Esophagus squamous epithelium (tissue), 5 donors: Measurements from ENCODE around the gene FOXD2. TPM values are rescaled to one million over a fixed set of nuclear protein-coding genes. Genes with fewer than 3 reads are reported as not detected.

ENCODE experiments used
- DNase-seq: peaks from one replicate; lab custom pipeline; 2025; lab: John Stamatoyannopoulos, UW
- H3K27ac ChIP-seq, 4 donors: fragments of 200-600 bp; sonication (generic); one replicate each; pipeline ENCODE4 v1.5.1; 2016 to 2019; ENCODE audit warnings: mild to moderate bottlenecking in 1 of 4
- H3K27me3 ChIP-seq, 4 donors: fragments of 200-600 bp; sonication (generic); 1 replicate in 3 of 4; 2 replicates in 1 of 4; pipeline versions ENCODE4 v1.5.1 to v1.6.0; 2017 to 2021; ENCODE audit warnings: antibody characterized with exemption in 1 of 4
- H3K36me3 ChIP-seq, 3 donors: fragments of 200-600 bp; sonication (generic); one replicate each; pipeline ENCODE4 v1.5.1; 2016 to 2019
- H3K4me1 ChIP-seq, 3 donors: fragments of 200-600 bp; sonication (generic); one replicate each; pipeline ENCODE4 v1.5.1; 2017 to 2019
- H3K4me3 ChIP-seq, 4 donors: fragments of 200-600 bp; sonication (generic); 1 replicate in 3 of 4; 2 replicates in 1 of 4; pipeline ENCODE4 v1.5.1; 2016 to 2019; ENCODE audit warnings: mild to moderate bottlenecking in 2 of 4, moderate library complexity in 1 of 4
- H3K9me3 ChIP-seq, 3 donors: fragments of 200-600 bp; sonication (generic); one replicate each; pipeline ENCODE4 v1.5.1; 2016 to 2019
- CTCF ChIP-seq, 6 experiments: fragments of 450-650 bp in 4 of 6; fragments of 200-600 bp in 2 of 6; sonication (generic) in 2 of 6; IDR thresholded peaks; one replicate each; pipeline ENCODE4 v1.5.1; 2016 to 2019; ENCODE audit warnings: antibody characterized with exemption in 6 of 6, mild to moderate bottlenecking in 4 of 6, moderate library complexity in 4 of 6
- POLR2A ChIP-seq, 4 donors: fragments of 450-650 bp; IDR thresholded peaks; one replicate each; pipeline ENCODE4 v1.6.1; 2017; ENCODE audit warnings: antibody characterized with exemption in 4 of 4, mild to moderate bottlenecking in 4 of 4, moderate library complexity in 3 of 4
- WGBS, 2 donors: methylation state at CpG; one replicate each; pipeline ENCODE4 v1.1.5; 2018; 5-methylcytosine and 5-hydroxymethylcytosine counted together
- intact Hi-C: fragments of 100-400 bp; cut with DNase I; formaldehyde crosslinking; loops from one replicate; pipeline ENCODE4 v1.15.0; 2022
- total RNA-seq, 4 donors: library from RNA; depleted of rRNA; stranded (reverse); fragments of >200 nt; gene quantifications; one replicate each; pipeline ENCODE4 v1.1.0, GENCODE V29; 2016
- donor health status: DM: yes; HTN: yes; CAD: no.

Gene FOXD2
- total RNA-seq, 4 donors from 2014 or later = under 0.01 TPM; not detected in 3

DNA sequence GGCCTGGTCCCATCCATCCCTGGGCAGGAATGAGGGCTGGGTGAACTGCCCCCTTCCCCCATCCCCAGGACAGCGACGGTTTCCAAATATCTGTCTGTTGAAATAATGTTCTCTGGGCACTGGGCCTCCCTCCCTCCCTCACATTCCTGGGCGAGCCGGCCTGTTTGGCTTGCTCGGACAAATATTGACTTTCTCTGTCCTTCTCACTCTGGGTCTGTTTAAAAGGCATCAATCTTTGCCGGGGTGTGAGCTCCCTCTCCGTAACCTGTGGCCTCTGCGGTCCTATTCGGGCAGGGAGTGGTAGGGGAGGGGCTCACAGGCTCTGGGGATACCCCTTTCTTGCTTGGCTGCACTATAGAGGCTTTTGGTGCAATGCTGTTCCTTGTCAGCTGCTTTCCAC is 40.2 kb downstream of the FOXD2 start:
- TF ChIP-seq CTCF (IDR thresholded peaks at IDR 0.05) (no peak), POLR2A (IDR thresholded peaks at IDR 0.05) (no peak)
- Histone ChIP-seq H3K27ac (peak overlapping the region in 1 of 4 donors; percentile 3), H3K36me3 (no peaks in the 10 kb centered on the region), H3K9me3 (no peaks in the 10 kb centered on the region), H3K4me1 (peaks cover 0 to 11% (median 0%) of the 10 kb centered on the region in 3 donors), H3K27me3 (peaks cover 0 to 31% (median 0%) of the 10 kb centered on the region in 4 donors), H3K4me3 (no peak overlapping the region)
- 13 to 14% methylated on average over 5 to 9 of the region's 9 CpGs for WGBS, 2 donors
- no peak for DNase-seq
- intact Hi-C loops = no loop called here

DNA sequence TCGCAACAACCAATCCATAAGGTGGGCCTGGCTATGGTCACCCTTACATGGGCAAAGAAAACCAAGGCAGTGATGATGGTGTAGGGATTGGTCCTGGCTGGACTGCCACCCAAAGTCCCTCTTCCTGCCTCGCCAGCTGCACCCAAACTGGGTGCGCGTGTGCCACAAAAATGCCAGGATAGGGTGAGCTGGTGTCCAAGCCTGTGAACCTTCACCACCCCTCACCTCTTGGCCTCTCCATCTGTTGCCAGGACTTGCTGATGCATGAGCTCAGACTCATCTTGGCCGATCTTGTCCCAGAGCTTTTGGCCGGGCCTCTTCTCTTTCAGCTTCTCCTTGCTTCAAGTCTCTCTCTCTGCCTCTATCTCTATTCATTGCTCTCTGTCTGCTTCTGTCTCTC is 41.8 kb downstream of the FOXD2 start:
- H3K36me3 ChIP-seq = no peaks in the 10 kb centered on the region
- whole genome bisulfite sequencing, 2 donors = 74 to 86% methylated on average over 5 to 6 of the region's 6 CpGs
- peaks cover 0 to 11% (median 0%) of the 10 kb centered on the region in 3 donors for H3K4me1 ChIP-seq
- intact Hi-C loops = no loop called here
- peaks cover 0 to 34% (median 0%) of the 10 kb centered on the region in 4 donors for H3K27me3 ChIP-seq
- no peak for TF ChIP-seq POLR2A (IDR thresholded peaks at IDR 0.05)
- no peak for TF ChIP-seq CTCF (IDR thresholded peaks at IDR 0.05)
- no peak overlapping the region for H3K27ac ChIP-seq
- no peaks in the 10 kb centered on the region for H3K9me3 ChIP-seq
- no peak for DNase-seq
- no peak overlapping the region for H3K4me3 ChIP-seq

DNA sequence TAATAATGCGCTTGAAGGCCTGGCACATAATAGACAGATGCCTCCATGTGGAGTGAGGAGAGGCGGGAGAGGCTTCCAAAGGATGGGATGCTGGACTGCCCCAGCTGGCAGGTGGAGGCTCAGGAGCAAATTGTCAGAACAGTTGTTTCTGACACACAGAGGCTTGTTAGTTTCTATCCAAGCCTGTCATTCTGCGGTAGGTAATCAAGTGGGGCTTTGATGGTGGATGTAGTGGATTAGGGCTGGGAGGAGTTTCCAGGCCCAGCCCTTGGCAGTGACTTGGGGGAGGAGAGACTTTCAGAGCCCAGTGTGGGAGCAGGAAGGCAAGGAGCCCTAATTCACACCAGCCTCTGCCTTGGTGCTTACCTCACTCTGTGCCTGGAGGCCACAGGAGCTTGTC is 44.1 kb downstream of the FOXD2 start:
- Histone ChIP-seq H3K4me1 (peaks cover 0 to 11% (median 0%) of the 10 kb centered on the region in 3 donors), H3K27ac (no peak overlapping the region), H3K4me3 (no peak overlapping the region), H3K9me3 (no peaks in the 10 kb centered on the region), H3K27me3 (peaks cover 0 to 42% (median 0%) of the 10 kb centered on the region in 4 donors), H3K36me3 (no peaks in the 10 kb centered on the region)
- 74 to 86% methylated on average over 3 of the region's 3 CpGs for WGBS, 2 donors
- intact Hi-C loops = no loop called here
- TF ChIP-seq CTCF (IDR thresholded peaks at IDR 0.05) (no peak), POLR2A (IDR thresholded peaks at IDR 0.05) (no peak)
- DNase-seq = no peak

DNA sequence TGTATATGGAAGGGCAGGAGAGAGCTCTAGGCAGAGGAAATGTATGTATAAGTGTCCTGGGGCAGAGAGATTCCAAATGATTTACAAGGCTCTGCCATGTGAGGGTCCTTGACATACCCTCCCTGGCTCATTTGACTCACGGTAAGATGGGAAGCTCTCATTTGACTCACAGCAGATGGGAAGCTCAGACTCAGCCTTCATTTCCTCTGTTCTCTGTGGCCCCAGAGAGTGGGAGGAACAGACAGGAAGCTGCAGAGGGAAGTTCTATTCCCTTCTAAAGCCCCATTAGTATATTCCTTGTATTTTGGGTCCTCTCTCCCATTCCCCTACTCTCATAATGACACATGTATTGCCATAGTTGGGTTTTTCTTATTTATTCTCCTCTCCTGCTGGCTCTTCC is 44.9 kb downstream of the FOXD2 start:
- Histone ChIP-seq H3K4me1 (peaks cover 0 to 9% (median 0%) of the 10 kb centered on the region in 3 donors), H3K4me3 (no peak overlapping the region), H3K27me3 (peaks cover 0 to 44% (median 0%) of the 10 kb centered on the region in 4 donors), H3K9me3 (no peaks in the 10 kb centered on the region), H3K36me3 (no peaks in the 10 kb centered on the region), H3K27ac (no peak overlapping the region)
- TF ChIP-seq POLR2A (IDR thresholded peaks at IDR 0.05) (no peak), CTCF (IDR thresholded peaks at IDR 0.05) (no peak)
- 60% methylated on average over 1 of the region's 1 CpG for WGBS, 2 donors
- DNase-seq = no peak
- intact Hi-C loops = no loop called here

DNA sequence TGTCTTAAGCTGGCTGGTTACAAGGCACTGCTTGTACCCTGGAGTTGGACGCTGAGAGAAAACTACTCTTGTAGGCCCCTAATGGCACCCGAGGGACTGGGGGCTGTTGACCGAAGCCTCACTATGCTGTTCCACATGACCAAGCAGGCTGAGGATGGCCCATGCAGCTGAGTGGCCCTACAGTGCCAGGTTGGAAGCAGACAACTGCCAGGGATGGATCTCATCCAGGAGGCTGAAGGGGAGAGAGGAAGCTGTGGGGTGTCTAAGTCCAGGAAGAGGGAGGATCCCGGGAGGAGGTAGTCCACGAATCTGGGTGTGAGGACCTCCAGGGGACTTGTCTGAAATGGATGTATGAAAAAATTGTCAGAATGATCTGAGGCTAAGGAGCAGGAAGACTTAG is 45.8 kb downstream of the FOXD2 start:
- intact Hi-C loops = no loop called here
- WGBS, 2 donors = 75 to 86% methylated on average over 3 to 5 of the region's 5 CpGs
- Histone ChIP-seq H3K27ac (no peak overlapping the region), H3K27me3 (peaks cover 0 to 53% (median 0%) of the 10 kb centered on the region in 4 donors), H3K9me3 (no peaks in the 10 kb centered on the region), H3K4me3 (no peak overlapping the region), H3K4me1 (peaks cover 0 to under 1% (median 0%) of the 10 kb centered on the region in 3 donors), H3K36me3 (no peaks in the 10 kb centered on the region)
- DNase-seq = no peak
- no peak for TF ChIP-seq POLR2A (IDR thresholded peaks at IDR 0.05)
- no peak for TF ChIP-seq CTCF (IDR thresholded peaks at IDR 0.05)
